Stimulated activated CD8-positive, alpha-beta memory T cell treated with anti-CD3 and anti-CD28 coated beads, Interleukin-7, amount 100 ng/mL, for 48 hours (primary cell): ENCODE results near the gene CEP112.
"Not testable (repeated sequence)": the region's sequence is repeated elsewhere in the genome, so short reads cannot be mapped to it uniquely, and the experiment has no call there.

Experiments
- DNase-seq, 2 donors: peaks; one replicate each; pipeline ENCODE4 v3.0.0-alpha.2; 2020; ENCODE audit warnings: low read depth in 1 of 2; ENCODE audit errors: extremely low read depth in 1 of 2

The CEP112 gene

GRCh38 chr17:66085221-66085620 is 106.7 kb downstream of the CEP112 start:
- DNase-seq: no peak

GRCh38 chr17:66080670-66081069 is 111.3 kb downstream of the CEP112 start:
- not testable (repeated sequence) for DNase-seq

GRCh38 chr17:66076546-66077190 is 115.3 kb downstream of the CEP112 start:
- no peak for DNase-seq

GRCh38 chr17:66073384-66073783 is 118.5 kb downstream of the CEP112 start:
- DNase-seq: no peak

- no peak for DNase-seq
These were observed 128.2 kb downstream of the CEP112 start for GRCh38 chr17:66063686-66064085.

- no peak for DNase-seq
These were observed 135.8 kb downstream of the CEP112 start for GRCh38 chr17:66056148-66056547.

GRCh38 chr17:66054242-66054641 is 137.7 kb downstream of the CEP112 start:
- no peak for DNase-seq

GRCh38 chr17:66044083-66044482 is 147.8 kb downstream of the CEP112 start:
- no peak for DNase-seq

GRCh38 chr17:66043419-66043818 is 148.5 kb downstream of the CEP112 start:
- no peak for DNase-seq

GRCh38 chr17:66040402-66040801 is 151.5 kb downstream of the CEP112 start:
- DNase-seq: no peak

- DNase-seq: no peak
These were observed 153.8 kb downstream of the CEP112 start for GRCh38 chr17:66038125-66038524.

GRCh38 chr17:66037221-66037620 is 154.7 kb downstream of the CEP112 start:
- no peak for DNase-seq

- no peak for DNase-seq
These were observed 159.7 kb downstream of the CEP112 start for GRCh38 chr17:66032082-66032712.

- DNase-seq: no peak
These were observed 166.4 kb downstream of the CEP112 start for GRCh38 chr17:66025551-66025950.

GRCh38 chr17:66021757-66022156 is 170.2 kb downstream of the CEP112 start:
- no peak for DNase-seq

GRCh38 chr17:66018786-66019185 is 173.1 kb downstream of the CEP112 start:
- DNase-seq: no peak

- DNase-seq: no peak
These were observed 175.7 kb downstream of the CEP112 start for GRCh38 chr17:66016231-66016630.

- DNase-seq: no peak
These were observed 183.3 kb downstream of the CEP112 start for GRCh38 chr17:66008680-66009079.

- DNase-seq: no peak
These were observed 185.3 kb downstream of the CEP112 start for GRCh38 chr17:66006654-66007053.

- no peak for DNase-seq
These were observed 189.1 kb downstream of the CEP112 start for GRCh38 chr17:66002812-66003211.

GRCh38 chr17:66002063-66002585 is 189.8 kb downstream of the CEP112 start:
- DNase-seq: no peak

GRCh38 chr17:66000216-66000615 is 191.7 kb downstream of the CEP112 start:
- no peak for DNase-seq
